Activated effector memory CD4-positive, alpha-beta T cell treated with anti-CD3 and anti-CD28 coated beads, Interleukin-2, amount 50 U/mL, for 16 hours (primary cell): ENCODE results near the gene E2F3.

Experiments used
- DNase-seq: peaks from one replicate; pipeline ENCODE4 v3.0.0-alpha.2; 2020

Gene E2F3

DNA sequence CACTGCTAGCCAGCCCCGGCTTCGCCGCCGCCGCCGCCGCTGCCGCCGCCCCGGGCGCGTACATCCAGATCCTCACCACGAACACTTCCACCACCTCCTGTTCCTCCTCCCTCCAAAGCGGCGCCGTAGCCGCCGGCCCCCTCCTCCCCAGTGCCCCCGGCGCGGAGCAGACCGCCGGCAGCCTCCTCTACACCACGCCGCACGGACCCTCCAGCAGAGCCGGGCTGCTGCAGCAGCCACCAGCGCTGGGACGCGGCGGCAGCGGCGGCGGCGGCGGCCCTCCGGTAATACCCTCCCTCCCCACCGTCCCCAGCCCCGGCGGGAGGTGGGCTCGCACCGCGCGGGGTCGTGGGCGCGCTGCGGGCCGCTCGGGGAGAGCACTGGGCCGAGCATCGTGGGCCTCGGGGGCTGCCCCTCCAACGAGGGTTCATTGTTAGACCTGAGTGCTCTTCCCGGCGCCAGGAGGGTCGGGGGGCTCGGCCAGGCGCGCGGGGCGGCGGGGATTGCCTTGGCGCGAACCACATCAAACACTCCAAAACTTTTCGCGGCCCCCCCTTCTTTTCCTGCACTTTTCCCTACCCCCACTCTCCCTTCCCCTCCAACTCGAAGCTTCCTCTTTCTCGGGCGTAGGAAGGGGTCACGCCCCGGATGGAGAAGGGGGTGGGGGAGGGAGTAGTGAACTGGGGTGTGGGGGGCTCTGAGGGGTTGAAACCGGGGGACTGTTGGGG is 827 bp downstream of the E2F3 start:
- peak; percentile 79 for DNase-seq

- DNase-seq, result peak; percentile 95
Observed at GRCh38 chr6:20403070-20403765, 1.5 kb downstream of the E2F3 start.

GRCh38 chr6:20403766-20404640 is 2.3 kb downstream of the E2F3 start:
- DNase-seq, result peak; percentile 91

DNA sequence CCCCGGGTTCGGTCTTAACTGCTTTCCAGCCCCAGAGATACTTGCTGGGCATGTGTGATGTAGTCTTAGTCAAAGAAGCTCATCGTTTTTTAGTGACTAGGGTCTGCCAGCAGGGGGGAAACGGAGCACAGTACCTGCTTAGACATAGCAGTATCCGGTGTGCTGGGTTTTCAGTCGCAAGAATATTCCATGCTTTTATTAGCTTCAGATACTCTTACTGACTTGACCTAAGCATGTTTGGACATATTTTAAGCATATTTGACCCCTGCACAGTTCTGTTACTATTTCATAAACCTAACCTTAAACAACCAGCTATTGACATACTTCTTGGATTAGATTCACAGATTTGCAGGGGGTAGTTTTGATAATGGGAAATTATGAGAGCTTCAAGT is 3.0 kb downstream of the E2F3 start:
- peak; percentile 87 for DNase-seq

DNA sequence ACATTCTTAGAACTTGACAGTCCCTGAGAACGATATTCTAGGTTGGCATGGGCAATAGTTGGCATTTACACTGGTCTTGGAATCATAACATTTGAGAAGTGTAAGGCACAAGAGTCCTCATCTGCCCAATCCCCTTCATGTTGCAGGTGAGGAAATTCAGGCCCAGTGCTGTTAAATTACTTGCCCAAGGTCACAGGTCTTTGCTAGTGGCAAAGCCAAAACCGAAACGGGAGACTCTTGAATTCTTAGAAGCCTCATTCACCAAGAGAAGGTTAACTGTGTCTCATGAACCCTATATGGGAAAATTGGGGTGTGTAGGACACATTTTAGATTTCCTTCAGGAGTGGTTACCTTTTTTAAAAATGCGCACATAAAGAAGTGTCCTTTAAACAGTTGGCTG is 7.2 kb downstream of the E2F3 start:
- DNase-seq, result no peak

- DNase-seq, result no peak
Observed at GRCh38 chr6:20409427-20409971, 7.8 kb downstream of the E2F3 start.

DNA sequence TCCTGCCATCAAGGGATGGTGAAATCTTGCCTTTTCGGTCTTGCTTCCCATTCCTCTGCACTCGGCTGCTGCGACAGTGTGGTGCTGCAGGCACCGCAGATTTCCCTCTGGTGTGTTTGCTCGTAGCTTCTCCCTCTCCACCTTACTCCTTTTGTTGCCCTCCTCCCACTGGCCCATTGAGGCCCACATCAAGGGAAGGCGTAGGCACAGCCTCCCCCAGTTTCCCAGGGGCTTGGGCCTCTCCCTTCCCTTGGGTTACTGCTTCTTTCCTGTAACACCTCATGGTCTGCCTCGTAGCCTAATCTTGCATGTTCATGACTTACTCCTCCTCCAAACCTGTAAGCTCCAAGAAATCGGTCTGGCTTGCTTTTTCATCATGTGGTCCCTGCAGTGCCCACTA is 9.9 kb downstream of the E2F3 start:
- DNase-seq, result no peak

- no peak for DNase-seq
Observed at GRCh38 chr6:20411953-20412681, 10.4 kb downstream of the E2F3 start.

GRCh38 chr6:20412682-20413073 is 11.0 kb downstream of the E2F3 start:
- DNase-seq, result no peak

DNA sequence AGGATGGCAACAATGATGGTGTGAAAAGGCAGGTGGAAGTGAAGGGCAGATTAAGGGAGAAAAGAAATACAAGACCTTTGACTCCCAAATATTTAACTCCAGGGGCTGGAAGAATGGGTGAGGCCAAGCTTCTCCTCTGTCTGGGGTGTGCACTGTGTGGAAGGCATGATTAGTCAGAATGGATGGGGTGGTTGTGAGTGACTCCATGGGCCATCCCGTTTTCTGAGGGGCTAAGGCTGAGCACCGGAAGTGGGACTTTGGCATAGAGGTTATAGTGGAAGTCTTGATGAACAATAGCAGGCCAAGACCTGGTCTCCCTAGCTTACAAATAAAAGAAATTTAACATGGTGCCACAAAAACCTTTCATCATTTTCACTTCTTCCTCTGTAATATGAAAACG is 12.1 kb downstream of the E2F3 start:
- DNase-seq, result no peak

DNA sequence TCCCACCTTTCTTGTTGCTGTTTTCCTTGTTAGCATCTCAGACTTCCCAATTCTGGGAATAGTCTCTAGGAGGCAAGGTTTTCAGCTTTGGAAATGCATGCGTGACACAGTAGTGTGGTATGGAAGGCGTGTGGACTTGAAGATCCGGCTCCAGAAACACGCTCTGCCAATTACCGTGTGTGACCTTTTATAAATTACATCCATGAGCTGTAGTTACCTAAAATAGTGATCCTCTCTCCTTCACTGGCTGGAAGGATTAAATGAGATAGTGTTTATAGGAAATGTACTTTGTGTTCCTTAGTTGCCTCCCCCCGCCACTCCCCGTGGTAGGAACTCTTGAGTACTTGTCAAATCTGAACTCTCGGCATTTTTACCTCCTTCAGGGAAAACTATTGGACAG is 13.0 kb downstream of the E2F3 start:
- DNase-seq, result no peak

DNA sequence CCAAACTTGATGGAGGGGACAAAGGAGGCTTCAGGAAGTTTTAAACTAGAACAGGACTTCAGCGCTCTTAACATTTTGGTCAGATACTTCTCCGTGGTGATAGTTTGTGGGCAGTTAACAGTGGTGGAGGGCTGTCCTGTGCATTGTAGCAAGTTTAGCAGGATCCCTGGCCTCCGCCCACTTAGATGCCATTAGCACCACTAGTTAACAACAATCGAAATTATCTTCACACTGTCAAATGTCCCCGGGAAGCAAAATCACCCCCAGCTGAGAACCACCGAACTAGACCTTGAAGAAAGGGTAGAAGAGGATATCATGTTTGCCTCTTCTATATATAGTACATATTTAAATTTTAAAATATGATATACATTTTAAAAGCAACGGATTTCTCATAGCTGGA is 13.6 kb downstream of the E2F3 start:
- DNase-seq, result no peak

DNA sequence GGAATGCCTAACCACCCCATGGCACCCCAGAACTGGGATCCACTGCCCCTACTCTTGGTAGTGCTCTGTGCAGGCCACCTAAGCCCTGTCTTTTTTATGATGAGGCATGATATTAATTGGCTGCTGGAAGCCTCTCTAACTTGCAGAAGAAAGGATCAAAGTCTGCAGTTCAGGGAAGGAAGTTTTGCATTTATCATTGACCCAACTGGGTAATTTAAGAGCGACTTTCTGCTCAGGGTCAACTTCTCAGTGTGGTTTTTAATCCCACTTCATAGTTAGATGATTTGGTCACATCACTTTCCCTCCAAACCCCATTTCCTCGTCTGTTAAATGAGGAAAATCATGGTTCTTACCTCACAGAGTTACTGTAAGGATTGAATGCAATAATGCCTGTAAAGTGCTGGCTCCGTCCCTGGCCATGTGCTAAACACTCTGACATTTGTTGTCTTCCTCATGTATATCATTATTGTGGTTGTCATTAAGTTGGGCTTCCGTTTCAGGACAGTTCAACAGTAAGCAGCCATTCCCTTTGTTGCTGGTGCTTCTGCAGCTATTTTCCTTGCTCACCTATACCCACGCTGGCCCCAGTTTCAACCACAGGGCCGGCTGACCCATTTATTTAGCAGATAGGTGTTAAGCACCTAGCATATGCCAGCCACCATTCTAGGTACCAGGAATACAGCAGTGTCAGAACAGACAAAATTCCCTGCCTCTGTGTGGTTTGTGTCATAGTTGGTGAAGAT is 14.2 kb downstream of the E2F3 start:
- no peak for DNase-seq

DNA sequence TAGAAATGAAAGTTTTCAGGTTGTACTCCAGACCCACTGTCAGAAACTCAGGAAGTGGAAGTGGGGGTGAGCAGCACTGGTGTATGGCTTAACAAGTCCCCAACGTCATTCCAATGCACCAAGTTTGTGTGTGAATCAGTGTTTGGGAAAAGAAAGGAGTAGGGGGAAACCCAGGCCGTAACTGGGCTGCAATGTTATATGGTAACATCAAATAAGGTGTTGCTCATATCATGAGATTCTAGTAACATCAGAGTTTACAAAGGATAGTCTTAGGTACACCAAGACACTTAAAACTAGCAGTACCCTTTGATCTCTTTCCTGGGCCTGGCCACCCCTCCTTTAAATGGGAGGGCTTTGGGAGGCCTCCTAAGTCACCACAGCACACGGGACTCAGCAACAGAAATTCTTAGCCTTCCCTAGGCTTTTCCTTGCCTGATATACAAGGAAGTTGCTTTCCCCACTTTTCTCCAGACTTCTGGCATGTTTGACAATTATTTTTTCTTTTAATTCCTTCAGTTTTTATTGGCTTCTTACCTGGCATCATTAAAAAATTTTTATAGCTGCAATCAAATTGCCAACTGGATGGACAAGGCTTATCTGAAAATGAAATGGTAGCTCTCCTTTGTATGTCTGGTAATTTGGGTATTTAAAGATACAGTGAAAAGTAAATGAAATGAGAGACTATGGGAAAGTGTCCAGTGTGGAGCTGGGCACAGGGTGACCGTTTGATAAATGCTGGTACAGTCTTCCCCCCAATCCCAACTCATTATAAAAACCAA is 15.1 kb downstream of the E2F3 start:
- no peak for DNase-seq

DNA sequence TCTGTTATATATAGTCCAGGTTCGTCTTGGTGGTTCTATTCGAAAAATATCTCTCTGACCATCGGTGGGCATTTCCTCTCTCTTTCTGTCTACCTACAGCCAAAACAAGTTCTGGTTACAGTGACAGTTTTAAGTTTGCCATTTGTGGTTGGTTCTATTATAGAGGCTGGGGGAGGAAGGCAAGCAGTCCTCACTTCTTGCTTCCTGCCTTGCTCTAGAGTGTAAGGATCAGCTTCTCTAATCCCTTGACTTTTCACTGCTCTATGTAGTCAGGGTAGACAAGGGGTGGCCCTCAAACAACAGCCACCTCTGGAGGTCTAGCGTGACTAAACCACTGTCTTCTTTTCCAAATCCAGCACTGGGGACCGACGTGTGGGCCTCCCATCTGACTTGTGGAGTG is 16.1 kb downstream of the E2F3 start:
- DNase-seq, result no peak

DNA sequence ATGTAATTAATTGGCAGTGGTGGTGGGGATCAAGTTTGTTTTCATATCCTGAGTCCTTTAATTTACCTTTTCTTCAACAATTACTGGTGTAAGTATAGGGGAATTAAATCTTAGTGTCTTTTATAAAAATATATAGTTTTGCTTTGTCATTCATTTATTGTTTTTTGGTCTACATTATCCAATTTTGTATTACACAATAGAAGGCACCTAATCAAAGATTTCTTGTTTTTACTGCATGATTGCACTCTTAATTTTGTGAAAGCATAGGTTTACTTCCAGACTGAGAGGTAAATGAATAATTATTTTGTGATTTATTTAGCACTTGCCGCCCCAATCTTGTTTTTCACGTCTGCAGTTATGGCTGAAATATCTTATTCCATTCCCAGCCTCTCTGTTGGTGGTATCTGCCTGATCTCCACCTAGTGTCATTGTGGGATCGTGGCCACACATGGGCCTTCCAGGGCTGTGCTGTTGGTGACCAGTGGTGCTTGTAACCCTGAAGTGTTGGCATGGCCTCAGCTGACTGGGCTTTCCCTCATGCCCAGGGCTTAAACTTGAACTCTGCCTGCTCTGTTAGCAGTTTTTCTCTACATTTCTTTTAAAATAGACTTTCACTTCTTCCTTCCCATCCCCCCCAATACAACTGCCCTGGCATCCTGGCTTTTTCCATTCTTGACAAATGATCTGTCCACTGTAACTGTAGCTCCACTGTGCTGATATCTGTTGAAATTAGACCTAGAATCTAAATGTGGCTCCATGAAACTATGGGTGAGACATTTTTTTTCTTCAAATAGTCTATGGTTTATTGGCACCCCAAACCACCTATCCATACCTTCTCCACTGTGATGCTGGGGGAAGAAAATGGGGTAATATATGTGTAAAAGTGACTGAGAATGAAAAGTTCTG is 24.8 kb downstream of the E2F3 start:
- no peak for DNase-seq

DNA sequence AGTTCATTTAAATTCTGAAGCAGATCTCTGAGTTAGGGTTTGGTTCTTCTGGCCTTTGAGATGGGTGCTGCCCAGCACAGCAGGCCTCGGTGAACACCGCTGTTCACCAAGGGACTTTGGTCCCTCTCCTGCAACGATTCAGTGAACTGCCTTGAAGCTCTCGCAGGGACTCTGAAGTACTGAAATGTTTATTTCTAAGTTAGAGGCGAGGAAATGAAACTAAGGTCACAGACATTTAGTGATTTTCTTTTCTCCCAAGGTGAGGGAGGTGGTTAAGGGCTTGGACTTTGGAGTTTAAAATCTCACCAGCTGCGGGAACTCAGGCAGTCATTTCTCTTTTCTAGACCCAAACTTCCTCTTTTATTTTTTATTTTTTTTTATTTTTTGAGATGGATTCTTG is 26.2 kb downstream of the E2F3 start:
- no peak for DNase-seq

DNA sequence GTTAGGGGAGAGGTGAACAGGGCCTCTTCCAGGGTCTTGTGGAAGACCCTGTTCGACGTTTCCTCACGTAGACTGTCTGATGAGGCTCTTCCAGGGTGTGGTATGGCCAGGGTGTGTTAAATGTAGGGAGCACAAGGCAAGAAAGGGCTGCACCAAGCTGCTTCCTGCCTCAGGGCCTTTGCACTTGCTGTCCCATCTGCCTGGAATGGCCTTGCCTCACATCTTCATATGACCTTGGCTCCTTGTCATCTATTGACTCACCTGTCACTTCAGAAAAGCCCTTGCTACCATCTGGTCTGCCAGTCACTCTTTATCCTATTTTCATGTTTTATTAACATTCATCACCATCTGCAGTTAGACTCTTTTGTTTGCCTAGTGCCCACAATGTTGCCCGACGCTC is 31.0 kb downstream of the E2F3 start:
- no peak for DNase-seq

GRCh38 chr6:20433321-20433720 is 31.6 kb downstream of the E2F3 start:
- DNase-seq, result no peak

DNA sequence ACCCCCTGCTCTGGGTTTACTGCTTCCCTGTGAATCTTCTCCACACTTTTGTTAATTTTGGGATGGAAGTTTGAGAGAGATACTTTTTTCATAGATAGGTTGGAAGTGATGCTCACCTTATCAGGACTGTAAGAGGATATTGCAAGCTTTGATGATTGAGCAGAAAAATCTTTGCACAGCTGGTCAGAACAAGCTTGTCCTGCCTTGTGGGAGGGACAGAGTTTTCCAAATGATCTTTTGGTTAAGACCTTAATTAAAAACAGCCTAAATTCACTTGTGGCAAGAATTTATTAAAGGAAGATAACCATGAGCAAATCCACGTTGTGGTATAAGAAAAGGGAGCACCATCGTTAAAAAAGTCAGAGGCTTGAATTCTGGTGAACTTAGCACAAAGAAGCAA is 32.2 kb downstream of the E2F3 start:
- no peak for DNase-seq
